Measurements from ENCODE around the gene UBE2I.
"Not testable (repeated sequence)": the region's sequence is repeated elsewhere in the genome, so short reads cannot be mapped to it uniquely, and the experiment has no call there.

Gene UBE2I

DNA sequence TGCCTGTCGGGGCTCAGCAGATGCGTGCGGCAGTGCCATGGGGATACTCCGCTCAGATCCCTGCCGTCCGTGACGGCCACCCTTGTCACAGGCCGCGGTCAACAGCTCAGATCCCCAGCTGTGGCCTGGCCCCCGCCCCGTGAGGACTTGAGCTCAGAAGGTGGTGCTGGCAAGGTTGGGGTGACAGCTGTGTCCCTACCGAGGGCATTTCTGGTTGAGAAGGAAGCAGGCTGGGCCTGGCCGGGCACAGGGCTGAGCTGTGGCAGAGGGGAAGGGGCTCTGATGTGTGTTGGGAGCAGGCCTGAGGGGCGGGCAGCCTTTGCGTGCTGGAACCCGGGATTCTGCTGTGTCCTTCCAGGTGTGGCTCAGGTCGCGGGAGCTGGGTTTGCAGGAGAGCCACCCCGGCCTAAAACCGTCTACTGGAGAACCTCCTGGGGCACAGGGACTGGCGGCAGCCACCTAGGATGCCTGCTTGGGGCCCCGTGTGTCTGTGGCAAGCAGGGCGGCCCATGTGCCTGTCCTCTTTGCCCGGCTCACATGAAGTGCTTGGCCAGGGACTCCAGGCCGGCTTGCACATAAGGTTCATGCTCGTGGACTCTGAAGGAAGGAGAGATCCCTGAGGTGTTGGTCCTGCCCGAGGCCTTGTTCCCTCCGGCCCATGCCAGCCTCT, 5.1 kb downstream of the UBE2I start:
- no peak for DNase-seq

DNA sequence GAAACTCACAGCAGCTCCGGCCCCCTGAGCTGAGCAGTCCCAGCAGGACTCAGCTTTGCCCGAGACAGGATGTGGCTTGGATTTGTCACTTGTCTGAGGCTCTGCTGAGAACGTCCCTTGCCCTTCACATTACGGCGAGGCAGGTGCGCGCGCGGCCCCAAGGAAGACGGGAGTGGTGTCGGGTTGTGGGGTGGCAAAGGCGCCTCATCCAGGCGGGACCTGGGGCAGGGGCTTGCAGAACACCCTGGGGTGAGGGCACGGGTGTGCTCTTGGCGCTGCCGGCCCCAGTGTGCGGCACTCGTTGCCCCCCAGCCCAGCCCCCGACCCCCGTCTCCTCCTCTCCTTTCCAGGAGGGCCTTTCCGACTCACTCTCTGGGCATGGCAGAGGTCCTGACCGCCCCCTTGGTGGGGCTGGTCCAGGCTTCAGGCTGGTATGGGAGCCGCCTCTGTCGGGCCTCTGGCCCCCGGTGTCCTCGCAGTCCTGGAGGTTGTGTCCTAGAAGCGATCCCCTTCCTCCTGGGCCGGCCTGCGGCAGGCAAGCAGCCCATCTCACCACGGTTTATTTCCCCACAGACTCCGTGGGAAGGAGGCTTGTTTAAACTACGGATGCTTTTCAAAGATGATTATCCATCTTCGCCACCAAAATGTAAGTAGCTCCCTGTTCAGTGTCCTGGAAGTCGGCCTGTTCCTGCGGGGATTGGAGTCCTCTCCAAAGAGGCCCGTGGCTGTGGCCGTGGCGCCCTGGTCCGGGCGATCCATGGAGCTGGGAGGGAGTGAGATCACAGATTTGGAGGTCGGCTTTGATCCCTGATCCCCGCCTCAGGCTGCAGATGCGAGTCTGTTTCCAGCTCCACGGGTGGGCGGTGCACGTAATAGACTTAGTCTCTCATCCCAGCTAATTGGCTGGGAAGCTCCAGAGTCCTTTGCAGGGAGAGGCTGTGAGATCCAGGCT, 5.9 kb downstream of the UBE2I start:
- no peak for DNase-seq

DNA sequence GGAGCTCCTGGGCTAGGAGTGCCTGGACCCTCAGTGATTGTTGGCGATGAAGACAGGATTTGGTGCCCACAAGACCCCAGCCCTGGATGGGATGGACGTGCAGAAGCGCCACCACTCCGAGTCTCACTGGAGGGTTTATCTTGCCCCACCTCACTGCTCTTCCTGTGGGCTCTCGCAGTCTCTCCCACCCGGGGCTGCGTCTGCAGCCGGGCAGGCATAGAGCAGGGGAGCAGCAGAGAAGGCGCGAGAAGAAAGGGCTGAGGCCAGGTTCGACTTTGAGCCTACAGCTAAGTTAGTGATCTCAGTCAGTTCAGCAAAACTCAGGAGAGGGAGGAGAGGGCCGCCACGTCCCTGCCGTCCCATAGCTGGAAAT, 6.6 kb downstream of the UBE2I start:
- DNase-seq: no peak

GRCh38 chr16:1317479-1318267, 8.2 kb downstream of the UBE2I start:
- no peak for DNase-seq

DNA sequence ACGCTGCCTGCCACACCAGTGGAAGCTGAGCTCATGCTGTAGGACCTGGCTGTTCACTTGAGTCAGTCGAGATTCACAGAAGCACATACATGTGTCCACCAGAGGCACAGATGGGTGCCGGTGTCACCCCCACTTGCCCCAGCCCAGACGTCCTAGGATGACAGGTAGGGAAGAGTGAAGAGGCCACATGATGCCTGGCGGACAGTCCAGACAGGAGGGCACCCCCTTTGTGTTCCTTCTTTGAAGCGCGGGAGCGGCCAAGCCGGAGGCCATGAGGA, 8.8 kb downstream of the UBE2I start:
- DNase-seq: no peak

GRCh38 chr16:1319041-1319440, 9.6 kb downstream of the UBE2I start:
- DNase-seq: no peak

DNA sequence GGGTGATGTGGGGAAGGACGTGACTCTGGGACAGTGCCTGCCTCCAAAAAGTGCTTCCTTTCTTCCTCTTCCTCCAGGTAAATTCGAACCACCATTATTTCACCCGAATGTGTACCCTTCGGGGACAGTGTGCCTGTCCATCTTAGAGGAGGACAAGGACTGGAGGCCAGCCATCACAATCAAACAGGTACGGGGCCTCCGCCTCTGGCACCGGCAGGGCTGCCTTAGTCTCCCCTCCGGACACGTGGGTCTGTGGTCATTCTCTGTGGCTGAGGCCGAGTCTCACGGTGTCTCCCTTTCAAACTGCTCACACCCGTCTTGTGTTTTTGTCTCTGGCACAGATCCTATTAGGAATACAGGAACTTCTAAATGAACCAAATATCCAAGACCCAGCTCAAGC, 10.7 kb downstream of the UBE2I start:
- DNase-seq: no peak

DNA sequence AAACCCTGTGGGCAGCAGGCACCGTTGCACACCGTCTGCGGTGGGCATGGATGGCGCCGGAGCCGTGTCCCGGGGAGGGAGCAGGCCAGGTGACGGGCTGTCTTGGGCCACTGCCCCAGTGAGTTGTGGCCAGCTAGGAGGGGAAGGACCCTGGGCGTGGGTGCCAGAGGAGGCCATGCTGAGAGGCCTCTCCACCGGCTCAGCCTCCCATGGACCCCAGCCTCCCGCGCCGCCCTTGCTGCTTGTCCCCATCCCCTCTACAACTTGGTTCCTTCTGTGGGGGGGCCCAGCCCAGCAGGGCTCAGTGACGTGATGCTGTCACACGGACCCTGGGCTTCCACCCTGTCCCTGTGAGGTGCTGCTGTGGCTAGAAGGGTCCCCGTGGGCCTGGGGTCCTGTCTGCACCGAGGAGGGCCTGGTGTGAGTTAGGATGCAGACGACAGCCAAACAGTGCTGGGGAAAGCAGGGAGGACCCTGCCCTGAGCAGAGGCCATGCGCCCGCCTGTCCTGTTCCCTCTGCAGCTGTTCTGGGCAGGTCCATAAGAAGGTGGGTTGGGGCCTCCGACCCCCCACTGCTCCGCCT, 11.3 kb downstream of the UBE2I start:
- DNase-seq: no peak

- no peak for DNase-seq
These were observed 13.0 kb downstream of the UBE2I start for GRCh38 chr16:1322407-1322806.

- no peak for DNase-seq
These were observed 14.1 kb downstream of the UBE2I start for GRCh38 chr16:1323296-1324239.

GRCh38 chr16:1324286-1324826, 14.9 kb downstream of the UBE2I start:
- DNase-seq: no peak

DNA sequence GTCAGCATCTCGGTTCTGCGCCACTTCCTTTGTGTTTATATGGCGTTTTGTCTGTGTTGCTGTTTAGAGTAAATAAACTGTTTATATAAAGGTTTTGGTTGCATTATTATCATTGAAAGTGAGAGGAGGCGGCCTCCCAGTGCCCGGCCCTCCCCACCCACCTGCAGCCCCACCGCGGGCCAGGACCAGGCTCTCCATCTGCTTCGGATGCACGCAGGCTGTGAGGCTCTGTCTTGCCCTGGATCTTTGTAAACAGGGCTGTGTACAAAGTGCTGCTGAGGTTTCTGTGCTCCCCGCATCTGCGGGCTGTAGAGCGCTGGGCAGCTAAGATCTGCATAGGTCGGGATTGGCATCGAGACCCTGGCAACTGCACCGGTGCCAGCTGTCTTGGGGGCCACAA, 15.8 kb downstream of the UBE2I start:
- DNase-seq: no peak

- DNase-seq: no peak
These were observed 16.4 kb downstream of the UBE2I start for GRCh38 chr16:1325673-1326371.

DNA sequence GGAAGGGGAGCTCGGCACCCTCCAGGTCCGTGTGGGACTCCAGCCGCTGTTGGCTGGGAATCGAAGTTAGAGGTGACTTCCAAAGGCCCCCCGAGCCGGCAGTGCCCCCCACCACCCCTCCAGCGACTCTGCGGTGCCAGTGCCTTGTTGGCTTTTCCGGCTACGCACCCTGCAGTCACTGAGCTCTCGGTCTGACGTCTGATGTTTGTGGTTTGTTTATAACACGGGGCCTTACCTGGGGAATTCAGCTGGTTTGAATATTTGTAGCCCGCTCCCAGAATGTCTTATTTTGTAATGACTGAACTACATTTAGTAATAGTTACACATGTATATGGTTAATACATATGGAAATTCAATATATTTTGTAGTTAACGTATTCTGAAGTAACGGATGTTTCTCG, 17.0 kb downstream of the UBE2I start:
- DNase-seq: no peak

GRCh38 chr16:1326946-1327618, 17.6 kb downstream of the UBE2I start:
- DNase-seq: no peak

GRCh38 chr16:1327619-1327947, 18.1 kb downstream of the UBE2I start:
- no peak for DNase-seq

DNA sequence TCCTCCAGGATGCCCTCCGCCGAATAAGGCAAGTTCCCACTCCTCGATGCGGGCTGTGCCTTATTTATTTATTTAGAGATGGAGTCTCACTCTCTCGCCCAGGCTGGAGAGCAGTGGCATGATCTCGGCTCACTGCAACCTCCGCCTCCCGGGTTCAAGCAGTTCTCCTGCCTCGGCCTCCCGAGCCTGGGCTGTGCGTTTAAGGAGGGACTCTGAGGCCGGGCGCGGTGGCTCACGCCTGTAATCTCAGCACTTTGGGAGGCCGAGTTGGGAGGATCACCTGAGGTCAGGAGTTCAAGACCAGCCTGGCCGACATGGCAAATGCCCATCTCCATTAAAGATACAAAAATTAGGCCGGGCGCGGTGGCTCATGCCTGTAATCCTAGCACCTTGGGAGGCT, 18.7 kb downstream of the UBE2I start:
- not testable (repeated sequence) for DNase-seq

GRCh38 chr16:1328961-1329360, 19.5 kb downstream of the UBE2I start:
- not testable (repeated sequence) for DNase-seq

DNA sequence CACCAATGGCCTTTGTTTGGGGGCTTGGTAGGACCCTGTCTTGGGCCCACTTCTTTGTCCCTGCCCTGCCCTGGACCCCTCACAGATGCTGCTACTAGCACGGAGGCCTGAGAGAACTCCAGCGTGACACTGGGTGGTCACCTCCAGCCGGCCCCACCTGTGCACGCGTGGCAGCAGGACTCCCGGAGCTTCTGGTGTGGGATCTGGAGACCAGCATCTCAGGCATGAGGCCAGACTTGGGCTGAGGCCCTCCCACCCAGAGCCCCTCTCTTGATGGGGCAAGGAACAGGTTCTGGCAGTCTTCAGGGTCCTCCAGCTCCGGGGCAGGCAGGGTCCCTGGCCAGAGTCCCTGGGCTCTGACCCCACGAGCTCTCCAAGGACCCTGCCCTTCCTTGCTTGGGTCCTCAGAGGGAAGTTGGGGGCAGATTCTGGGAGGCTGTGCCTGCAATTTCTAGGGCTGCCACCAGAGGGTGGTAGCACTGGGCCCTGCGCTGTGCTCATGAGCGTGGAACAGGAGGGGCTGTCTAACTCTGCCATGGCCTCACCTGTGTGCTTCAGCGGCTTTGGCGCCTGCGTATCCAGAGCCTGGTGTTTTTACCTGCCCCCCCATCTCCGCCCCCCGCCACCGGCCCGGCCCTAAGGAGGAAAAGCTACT, 21.0 kb downstream of the UBE2I start:
- no peak for DNase-seq

Data from stimulated activated CD4-positive, alpha-beta T cell treated with anti-CD3 and anti-CD28 coated beads, Interleukin-4, amount 100 ng/mL, for 24 hours (primary cell).